Activated CD8-positive, alpha-beta memory T cell treated with anti-CD3 and anti-CD28 coated beads, Interleukin-2, amount 50 U/mL, for 1 hour (primary cell): ENCODE data around the gene UIMC1.
"Not testable (repeated sequence)": the region's sequence is repeated elsewhere in the genome, so short reads cannot be mapped to it uniquely, and the experiment has no call there.

Experiments used
- DNase-seq: peaks from one replicate; pipeline ENCODE4 v3.0.0-alpha.2; 2020; ENCODE audit errors: extremely low read depth

The UIMC1 gene

GRCh38 chr5:177008716-177009115 lies 2.1 kb upstream of the UIMC1 start:
- DNase-seq = no peak

- peak; percentile 24 for DNase-seq
Measured at GRCh38 chr5:177005619-177006264, 837 bp downstream of the UIMC1 start.

- DNase-seq = no peak
Measured at GRCh38 chr5:177004961-177005360, 1.6 kb downstream of the UIMC1 start.

GRCh38 chr5:177003649-177004048 lies 2.9 kb downstream of the UIMC1 start:
- DNase-seq = no peak

GRCh38 chr5:176999526-176999925 lies 7.1 kb downstream of the UIMC1 start:
- not testable (repeated sequence) for DNase-seq

- no peak for DNase-seq
Measured at GRCh38 chr5:176998828-176999227, 7.8 kb downstream of the UIMC1 start.

- DNase-seq = no peak
Measured at GRCh38 chr5:176996780-176997179, 9.8 kb downstream of the UIMC1 start.

GRCh38 chr5:176995896-176996767 lies 10.4 kb downstream of the UIMC1 start:
- no peak for DNase-seq

GRCh38 chr5:176995122-176995490 lies 11.5 kb downstream of the UIMC1 start:
- no peak for DNase-seq

GRCh38 chr5:176994460-176995121 lies 12.0 kb downstream of the UIMC1 start:
- DNase-seq = no peak

- DNase-seq = not testable (repeated sequence)
Measured at GRCh38 chr5:176993081-176993480, 13.5 kb downstream of the UIMC1 start.

- DNase-seq = no peak
Measured at GRCh38 chr5:176987583-176987982, 19.0 kb downstream of the UIMC1 start.

- no peak for DNase-seq
Measured at GRCh38 chr5:176986280-176986679, 20.3 kb downstream of the UIMC1 start.

GRCh38 chr5:176985516-176985915 lies 21.1 kb downstream of the UIMC1 start:
- DNase-seq = no peak

- not testable (repeated sequence) for DNase-seq
Measured at GRCh38 chr5:176984176-176984575, 22.4 kb downstream of the UIMC1 start.

GRCh38 chr5:176983593-176983992 lies 23.0 kb downstream of the UIMC1 start:
- DNase-seq = not testable (repeated sequence)

GRCh38 chr5:176983112-176983511 lies 23.5 kb downstream of the UIMC1 start:
- DNase-seq = not testable (repeated sequence)

- DNase-seq = no peak
Measured at GRCh38 chr5:176980818-176981217, 25.8 kb downstream of the UIMC1 start.

- DNase-seq = no peak
Measured at GRCh38 chr5:176979669-176980068, 26.9 kb downstream of the UIMC1 start.

- no peak for DNase-seq
Measured at GRCh38 chr5:176965633-176966032, 40.9 kb downstream of the UIMC1 start.

GRCh38 chr5:176959051-176959450 lies 47.5 kb downstream of the UIMC1 start:
- no peak for DNase-seq

- DNase-seq = no peak
Measured at GRCh38 chr5:176956756-176957155, 49.8 kb downstream of the UIMC1 start.

GRCh38 chr5:176955895-176956294 lies 50.7 kb downstream of the UIMC1 start:
- DNase-seq = no peak
